ENCODE results near the gene PTPDC1.

GRCh38 chr9:94034511-94034910 is 49.8 kb upstream of the PTPDC1 start:
- TF ChIP-seq EZH2phosphoT487 (IDR thresholded peaks at IDR 0.05; ENCODE audit: borderline replicate concordance, low read depth, low read length) (no peak), CTCF (conservative IDR thresholded peaks at IDR 0.05; ENCODE audit: low read length) (no peak)

Data from OCI-LY7 (cell line).